Measurements from ENCODE around the gene DPEP3. TPM values are rescaled to one million over a fixed set of nuclear protein-coding genes. Genes with fewer than 3 reads are reported as not detected.
A peak's percentile ranks its signal among the peaks of the same experiment; 100 is the strongest.

The DPEP3 gene, protein sequence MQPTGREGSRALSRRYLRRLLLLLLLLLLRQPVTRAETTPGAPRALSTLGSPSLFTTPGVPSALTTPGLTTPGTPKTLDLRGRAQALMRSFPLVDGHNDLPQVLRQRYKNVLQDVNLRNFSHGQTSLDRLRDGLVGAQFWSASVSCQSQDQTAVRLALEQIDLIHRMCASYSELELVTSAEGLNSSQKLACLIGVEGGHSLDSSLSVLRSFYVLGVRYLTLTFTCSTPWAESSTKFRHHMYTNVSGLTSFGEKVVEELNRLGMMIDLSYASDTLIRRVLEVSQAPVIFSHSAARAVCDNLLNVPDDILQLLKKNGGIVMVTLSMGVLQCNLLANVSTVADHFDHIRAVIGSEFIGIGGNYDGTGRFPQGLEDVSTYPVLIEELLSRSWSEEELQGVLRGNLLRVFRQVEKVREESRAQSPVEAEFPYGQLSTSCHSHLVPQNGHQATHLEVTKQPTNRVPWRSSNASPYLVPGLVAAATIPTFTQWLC
- under 1 TPM in 1 of 4 donors, not detected in 3; 0.14 TPM for total RNA-seq

DNA sequence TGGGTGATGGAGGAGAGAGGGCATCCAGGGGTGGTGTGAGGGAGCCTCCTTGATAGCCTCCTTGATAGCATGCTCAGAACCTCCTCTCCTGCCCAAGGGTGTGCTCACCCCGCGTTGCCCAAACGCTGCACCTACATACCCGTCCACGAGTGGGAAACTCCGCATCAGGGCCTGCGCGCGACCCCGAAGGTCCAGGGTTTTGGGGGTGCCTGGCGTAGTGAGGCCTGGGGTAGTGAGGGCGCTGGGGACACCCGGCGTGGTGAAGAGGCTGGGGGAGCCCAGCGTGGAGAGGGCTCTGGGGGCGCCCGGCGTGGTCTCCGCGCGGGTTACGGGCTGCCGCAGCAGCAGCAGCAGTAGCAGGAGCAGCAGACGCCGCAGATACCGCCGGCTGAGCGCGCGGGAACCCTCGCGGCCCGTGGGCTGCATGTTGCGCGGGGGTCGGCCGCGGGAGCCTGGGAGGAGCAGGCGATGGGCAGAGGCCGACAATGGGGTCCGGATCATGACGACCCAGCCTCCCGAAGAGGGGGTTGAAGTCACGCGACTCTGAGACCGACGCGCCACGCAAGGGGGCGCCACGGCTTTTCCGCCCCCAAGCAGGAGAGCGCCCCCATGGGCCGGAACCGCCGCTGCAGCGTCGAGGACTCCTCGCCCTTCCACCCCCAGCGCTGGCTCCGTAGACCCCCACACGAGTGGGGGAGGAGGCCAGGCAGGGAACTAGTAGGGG lies at the start of gene DPEP3:
DPEP3 (minus strand) TSS at position 545 of the 724 bp plus-strand sequence; CDS start at position 426, 119 bp downstream.
- Histone ChIP-seq H3K36me3 (no peaks in the 10 kb centered on the region), H3K27ac (no peak within 1 kb of the TSS), H3K9me3 (no peaks in the 10 kb centered on the region), H3K4me3 (no peak within 1 kb of the TSS), H3K27me3 (no peaks in the 10 kb centered on the region), H3K4me1 (no peaks in the 10 kb centered on the region)
- TF ChIP-seq, protein P1, sequence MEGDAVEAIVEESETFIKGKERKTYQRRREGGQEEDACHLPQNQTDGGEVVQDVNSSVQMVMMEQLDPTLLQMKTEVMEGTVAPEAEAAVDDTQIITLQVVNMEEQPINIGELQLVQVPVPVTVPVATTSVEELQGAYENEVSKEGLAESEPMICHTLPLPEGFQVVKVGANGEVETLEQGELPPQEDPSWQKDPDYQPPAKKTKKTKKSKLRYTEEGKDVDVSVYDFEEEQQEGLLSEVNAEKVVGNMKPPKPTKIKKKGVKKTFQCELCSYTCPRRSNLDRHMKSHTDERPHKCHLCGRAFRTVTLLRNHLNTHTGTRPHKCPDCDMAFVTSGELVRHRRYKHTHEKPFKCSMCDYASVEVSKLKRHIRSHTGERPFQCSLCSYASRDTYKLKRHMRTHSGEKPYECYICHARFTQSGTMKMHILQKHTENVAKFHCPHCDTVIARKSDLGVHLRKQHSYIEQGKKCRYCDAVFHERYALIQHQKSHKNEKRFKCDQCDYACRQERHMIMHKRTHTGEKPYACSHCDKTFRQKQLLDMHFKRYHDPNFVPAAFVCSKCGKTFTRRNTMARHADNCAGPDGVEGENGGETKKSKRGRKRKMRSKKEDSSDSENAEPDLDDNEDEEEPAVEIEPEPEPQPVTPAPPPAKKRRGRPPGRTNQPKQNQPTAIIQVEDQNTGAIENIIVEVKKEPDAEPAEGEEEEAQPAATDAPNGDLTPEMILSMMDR (IDR thresholded peaks at IDR 0.05): no peak
- TF ChIP-seq POLR2A (IDR thresholded peaks at IDR 0.05): no peak
- intact Hi-C loops (cut with DNase I; ENCODE audit: low total_unique reads): no loop called here
- DNase-seq: no peak

DNA sequence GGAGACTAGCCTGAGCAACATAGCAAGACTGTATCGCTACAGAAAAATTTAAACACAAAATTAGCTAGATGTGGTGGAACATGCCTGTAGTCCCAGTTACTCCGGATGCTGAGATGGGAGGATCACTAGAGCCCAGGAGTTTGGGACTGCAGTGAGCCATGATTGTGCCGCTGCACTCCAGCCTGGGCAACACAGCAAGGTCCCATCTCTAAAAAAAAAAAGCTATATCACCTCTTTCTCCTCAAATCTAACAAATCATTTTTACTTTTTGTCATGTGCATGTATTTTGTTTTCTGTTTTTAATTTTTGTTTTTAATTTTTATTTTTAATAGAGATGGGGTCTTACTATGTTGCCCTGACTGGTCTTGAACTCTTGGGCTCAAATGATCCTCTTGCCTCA lies 48.7 kb upstream of the DPEP3 start:
- DNase-seq: no peak
- H3K9me3 ChIP-seq: no peaks in the 10 kb centered on the region
- intact Hi-C loops (cut with DNase I; ENCODE audit: low total_unique reads): no loop called here
- H3K27me3 ChIP-seq: no peaks in the 10 kb centered on the region
- H3K27ac ChIP-seq: no peak overlapping the region
- no peak overlapping the region for H3K4me3 ChIP-seq
- H3K4me1 ChIP-seq: no peaks in the 10 kb centered on the region
- TF ChIP-seq, protein P1 (IDR thresholded peaks at IDR 0.05): no peak
- no peak for TF ChIP-seq POLR2A (IDR thresholded peaks at IDR 0.05)
- no peaks in the 10 kb centered on the region for H3K36me3 ChIP-seq

GRCh38 chr16:68022728-68023537 lies 42.6 kb upstream of the DPEP3 start, which contains the start of the genes DDX28 and DUS2:
Gene DDX28, minus strand, starts transcription at chr16:68023232. Its CDS starts 30 bp downstream, at chr16:68023202.
Gene DUS2, plus strand, starts transcription at chr16:68023284. Its CDS starts 14,740 bp downstream, at chr16:68038024.
- TF ChIP-seq, protein P1 (IDR thresholded peaks at IDR 0.05): peak in 1 of 4 experiments; percentile 55
- peak in 1 of 2 donors; percentile 53 for TF ChIP-seq POLR2A (IDR thresholded peaks at IDR 0.05)
- Histone ChIP-seq H3K36me3 (no peaks in the 10 kb centered on the region), H3K27ac (peak within 1 kb of the TSS; percentile 82 to 83), H3K27me3 (no peaks in the 10 kb centered on the region), H3K9me3 (no peaks in the 10 kb centered on the region), H3K4me3 (peak within 1 kb of the TSS; percentile 66 to 69), H3K4me1 (peaks cover 3% of the 10 kb centered on the region in 2 donors)
- intact Hi-C loops (cut with DNase I; ENCODE audit: low total_unique reads): no loop called here
- peak; percentile 91 to 94 for DNase-seq

DNA sequence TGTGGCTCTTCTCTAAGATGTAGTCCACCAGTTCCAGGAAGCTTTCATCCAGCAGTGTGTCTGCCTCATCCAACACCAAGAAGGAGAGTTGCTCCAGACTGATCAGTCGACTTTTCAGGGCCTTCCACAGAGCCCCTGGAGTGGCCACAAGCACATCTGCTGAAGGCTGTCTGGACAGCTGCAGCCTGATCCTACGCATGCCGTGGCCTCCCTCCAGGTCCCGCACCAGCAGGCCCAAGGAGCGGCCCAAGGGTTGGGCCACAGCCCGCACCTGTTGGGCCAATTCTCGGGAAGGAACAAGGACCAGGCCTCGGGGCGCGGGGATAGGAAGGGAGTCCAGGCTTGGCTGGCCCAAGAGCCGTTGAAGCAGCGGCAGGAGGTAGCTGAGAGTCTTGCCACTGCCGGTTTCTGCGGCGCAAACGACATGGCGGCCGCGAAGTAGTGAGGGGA lies 42.0 kb upstream of the DPEP3 start:
- Histone ChIP-seq H3K36me3 (no peaks in the 10 kb centered on the region), H3K27me3 (no peaks in the 10 kb centered on the region), H3K4me3 (peak overlapping the region; percentile 66 to 69), H3K9me3 (no peaks in the 10 kb centered on the region), H3K27ac (peak overlapping the region; percentile 82 to 83), H3K4me1 (peaks cover 3% of the 10 kb centered on the region in 2 donors)
- TF ChIP-seq, protein P1 (IDR thresholded peaks at IDR 0.05): no peak
- TF ChIP-seq POLR2A (IDR thresholded peaks at IDR 0.05): no peak
- DNase-seq: no peak
- intact Hi-C loops (cut with DNase I; ENCODE audit: low total_unique reads): no loop called here

All from uterus (tissue), 4 donors.